GM21526 (cell line): Measurements from ENCODE around the gene NAPEPLD.
"Not testable (repeated sequence)": the region's sequence is repeated elsewhere in the genome, so short reads cannot be mapped to it uniquely, and the experiment has no call there.

ENCODE experiments used
- ATAC-seq: cut with Tn5 transposase; IDR thresholded peaks from one replicate; pipeline ENCODE4 v1.9.1; 2021; ENCODE audit warnings: moderate library complexity; ENCODE audit not compliant: unreplicated experiment, low FRiP score

The NAPEPLD gene

GRCh38 chr7:103116511-103116910 lies 32.4 kb downstream of the NAPEPLD start:
- no peak for ATAC-seq

DNA sequence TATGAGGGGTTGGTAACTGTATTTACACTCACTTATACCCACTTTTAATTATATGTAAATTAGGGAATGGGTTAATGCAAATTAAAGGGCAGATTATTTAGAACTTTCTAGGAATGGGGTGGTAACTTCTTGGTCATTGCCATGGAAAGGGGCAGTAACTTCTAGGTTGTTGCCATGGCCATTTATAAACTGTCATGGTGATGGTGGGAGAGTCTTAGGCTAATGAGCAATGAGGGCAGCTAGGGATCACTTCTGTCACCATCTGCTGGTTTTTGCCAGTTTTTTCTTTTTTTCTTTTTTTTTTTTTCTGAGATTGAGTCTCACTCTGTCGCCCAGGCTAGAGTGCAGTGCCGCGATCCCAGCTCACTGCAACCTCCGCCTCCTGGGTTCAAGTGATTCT lies 33.1 kb downstream of the NAPEPLD start:
- ATAC-seq = no peak

GRCh38 chr7:103114576-103115008 lies 34.3 kb downstream of the NAPEPLD start:
- no peak for ATAC-seq

DNA sequence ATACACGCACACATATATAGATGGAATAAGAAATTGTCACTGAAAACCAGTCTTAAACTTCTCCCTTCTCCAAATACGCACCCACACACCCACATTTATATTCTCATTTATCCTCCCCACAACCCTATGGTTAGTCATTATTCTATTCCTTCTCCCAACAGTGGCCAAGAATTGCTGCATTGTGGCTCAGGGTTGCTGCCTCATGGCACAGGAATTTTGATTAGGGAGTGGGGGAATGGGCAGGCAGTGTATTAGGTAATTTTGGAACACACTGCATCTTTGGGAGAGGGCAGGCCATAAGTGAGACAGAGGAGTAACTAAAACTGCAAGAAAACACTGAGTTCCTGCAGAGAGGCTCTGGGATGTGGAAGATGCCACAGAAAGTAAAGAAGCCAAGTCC lies 35.7 kb downstream of the NAPEPLD start:
- ATAC-seq = no peak

GRCh38 chr7:103106703-103107070 lies 42.2 kb downstream of the NAPEPLD start:
- ATAC-seq = not testable (repeated sequence)

GRCh38 chr7:103106005-103106702 lies 42.7 kb downstream of the NAPEPLD start:
- ATAC-seq = no peak

DNA sequence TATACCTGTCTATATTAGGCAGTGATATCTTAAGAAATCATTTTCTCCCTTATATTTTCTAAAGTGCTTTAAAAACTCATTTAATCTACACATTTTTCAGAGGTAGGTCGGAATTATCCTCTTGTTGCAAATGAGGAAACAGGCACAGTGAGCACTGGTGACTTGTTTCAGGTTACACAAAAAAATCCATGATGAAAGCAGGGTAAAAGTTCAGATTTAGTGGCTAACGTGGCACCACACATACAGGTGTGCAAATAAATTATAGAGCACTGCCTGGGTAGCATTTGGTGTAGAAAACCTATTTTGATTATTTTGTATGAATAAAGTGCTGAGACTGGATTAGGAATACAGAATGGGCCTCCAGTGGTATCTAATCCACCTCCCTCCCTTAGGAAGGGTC lies 47.4 kb downstream of the NAPEPLD start:
- ATAC-seq = no peak

DNA sequence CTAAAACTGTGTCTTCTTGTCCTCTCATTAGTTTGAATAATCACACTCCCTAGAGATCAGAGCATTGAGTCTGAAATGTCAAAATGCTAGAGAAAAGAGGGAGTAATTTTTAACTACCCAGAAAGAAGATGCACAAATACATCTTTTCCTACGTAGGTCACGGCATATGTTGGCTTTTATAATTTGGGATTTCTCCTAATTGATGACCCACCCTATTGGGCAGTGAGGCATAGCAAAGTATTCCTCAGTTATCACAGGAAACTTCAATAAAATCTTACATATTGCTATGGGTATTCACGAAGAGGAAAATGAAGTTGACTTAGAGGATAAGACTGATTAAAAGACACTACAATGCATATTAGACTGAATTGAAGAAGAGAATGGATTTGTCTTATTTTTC lies 48.6 kb downstream of the NAPEPLD start:
- ATAC-seq = no peak

DNA sequence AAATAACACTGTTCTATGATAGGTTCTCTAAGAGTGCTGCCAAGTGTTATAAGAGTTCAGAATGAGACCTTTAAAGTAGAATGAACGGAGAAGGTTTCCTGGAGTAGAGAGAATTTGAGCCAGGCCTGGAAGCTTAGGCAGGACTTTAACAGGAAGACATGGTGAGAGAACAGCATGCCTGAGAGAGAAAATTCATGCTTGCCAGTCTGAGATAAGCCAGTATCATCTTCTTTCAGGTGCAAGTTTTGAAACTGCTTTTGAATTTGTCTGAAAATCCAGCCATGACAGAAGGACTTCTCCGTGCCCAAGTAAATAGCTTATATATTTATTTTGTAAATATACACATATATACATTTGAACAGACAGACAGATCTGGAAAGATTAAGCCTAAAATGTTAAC lies 51.9 kb downstream of the NAPEPLD start:
- no peak for ATAC-seq

GRCh38 chr7:103095558-103095957 lies 53.3 kb downstream of the NAPEPLD start:
- ATAC-seq = not testable (repeated sequence)

DNA sequence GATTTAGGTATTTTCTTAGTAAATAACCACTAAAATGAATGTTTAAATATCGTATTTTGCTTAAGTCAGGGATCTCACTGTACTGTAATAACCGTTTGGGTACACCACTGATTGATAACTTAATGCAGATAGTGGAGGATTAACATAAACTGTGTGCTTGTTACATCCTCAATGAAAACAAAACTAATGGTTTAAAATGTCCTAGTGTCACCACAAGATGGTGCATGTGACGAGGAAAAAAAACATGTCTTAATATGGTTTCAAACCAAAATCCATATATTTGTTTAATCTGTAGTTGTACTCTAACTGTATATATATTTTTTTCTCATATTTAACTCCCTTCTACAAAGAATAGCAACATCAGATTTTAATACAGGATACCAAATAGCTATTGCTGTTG lies 54.8 kb downstream of the NAPEPLD start:
- no peak for ATAC-seq

- no peak for ATAC-seq
Observed at GRCh38 chr7:103093429-103093828, 55.5 kb downstream of the NAPEPLD start.

DNA sequence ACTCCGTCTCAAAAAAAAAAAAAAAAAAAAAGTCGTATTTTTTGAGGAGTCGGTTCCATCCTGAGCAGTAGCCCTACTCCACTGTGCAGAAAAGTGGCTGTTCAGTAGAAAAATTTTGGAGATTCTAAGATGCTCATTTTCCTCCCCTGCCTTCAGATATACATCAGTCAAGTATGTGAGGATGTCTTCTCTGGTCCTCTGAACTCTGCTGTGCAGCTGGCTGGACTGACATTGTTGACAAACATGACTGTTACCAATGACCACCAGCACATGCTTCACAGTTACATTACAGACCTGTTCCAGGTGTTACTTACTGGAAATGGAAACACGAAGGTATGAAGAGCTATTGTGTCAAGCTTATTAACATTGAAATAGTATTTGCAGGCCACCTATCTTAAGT lies 56.6 kb downstream of the NAPEPLD start:
- ATAC-seq = not testable (repeated sequence)

DNA sequence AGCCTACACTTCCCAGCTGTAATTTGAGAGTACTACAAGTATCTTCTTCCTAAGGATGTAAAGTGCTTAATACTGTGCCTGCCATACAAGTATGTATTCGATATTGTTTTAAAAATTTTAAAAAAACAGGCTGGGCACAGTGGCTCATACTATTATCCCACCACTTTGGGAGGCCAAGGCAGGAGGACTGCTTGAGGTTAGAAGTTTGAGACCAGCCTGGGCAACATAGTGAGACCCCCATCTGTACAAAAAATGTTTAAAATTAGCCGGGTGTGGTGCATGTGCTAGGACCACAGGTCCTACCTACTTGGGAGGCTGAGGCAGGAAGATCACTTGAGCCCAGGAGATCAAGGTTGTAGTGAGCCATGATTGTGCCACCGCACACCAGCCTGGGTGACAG lies 65.7 kb downstream of the NAPEPLD start:
- no peak for ATAC-seq

DNA sequence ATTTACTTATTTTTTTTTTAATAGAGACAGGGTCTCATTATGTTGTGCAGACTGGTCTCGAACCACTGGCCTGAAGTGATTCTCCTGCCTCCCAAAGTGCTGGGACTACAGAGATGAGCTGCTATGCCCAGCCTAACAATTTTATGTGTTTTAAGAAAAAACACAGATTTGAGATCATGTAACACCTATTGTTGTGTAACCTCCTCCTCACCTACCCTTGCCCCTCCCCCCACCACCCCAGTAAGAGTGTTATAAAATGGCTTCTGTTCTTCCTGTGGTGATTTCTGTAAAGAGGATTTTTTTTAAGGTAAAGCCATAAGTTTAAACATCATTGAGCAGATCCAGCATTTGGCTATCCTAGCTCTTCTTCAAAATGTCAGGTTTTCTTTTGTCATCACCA lies 66.4 kb downstream of the NAPEPLD start:
- ATAC-seq = no peak

DNA sequence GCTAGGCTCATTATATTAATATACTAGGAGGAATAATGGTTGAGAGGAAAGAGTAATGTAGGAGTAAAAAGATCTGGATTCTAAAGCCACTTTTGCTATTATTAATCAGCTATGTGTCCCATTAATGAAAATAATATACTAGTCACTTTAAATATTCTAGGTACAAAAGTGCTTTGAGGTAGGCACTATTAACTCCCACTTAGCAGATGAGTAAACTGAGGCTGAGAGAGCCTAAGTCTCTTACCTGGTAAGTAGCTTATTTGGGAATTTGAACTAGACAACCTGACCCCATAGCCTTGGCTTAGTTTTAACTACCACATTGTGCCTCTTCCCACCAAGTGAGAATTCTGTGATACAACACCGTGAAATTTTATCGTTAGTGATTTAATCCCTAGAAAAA lies 68.0 kb downstream of the NAPEPLD start:
- no peak for ATAC-seq

GRCh38 chr7:103079836-103080235 lies 69.1 kb downstream of the NAPEPLD start:
- no peak for ATAC-seq

- ATAC-seq = not testable (repeated sequence)
Observed at GRCh38 chr7:103078226-103078625, 70.7 kb downstream of the NAPEPLD start.

DNA sequence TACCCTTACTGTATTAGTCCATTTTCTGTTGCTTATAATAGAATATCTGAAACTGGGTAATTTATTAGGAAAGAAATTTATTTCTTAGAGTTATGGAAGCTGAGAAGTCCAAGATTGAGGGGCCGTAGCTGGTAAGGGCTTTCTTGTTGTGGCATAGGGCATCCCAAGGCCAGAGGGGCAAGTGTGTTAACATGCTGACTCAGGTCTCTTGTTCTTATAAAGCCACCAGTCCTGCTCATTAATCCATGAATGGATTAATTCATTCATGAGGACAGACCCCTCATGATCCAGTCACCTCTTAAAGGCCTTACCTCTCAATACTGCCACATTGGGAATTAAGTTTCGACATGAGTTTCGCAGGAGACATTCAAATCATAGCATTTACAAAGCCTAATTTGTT lies 71.6 kb downstream of the NAPEPLD start:
- ATAC-seq = no peak

DNA sequence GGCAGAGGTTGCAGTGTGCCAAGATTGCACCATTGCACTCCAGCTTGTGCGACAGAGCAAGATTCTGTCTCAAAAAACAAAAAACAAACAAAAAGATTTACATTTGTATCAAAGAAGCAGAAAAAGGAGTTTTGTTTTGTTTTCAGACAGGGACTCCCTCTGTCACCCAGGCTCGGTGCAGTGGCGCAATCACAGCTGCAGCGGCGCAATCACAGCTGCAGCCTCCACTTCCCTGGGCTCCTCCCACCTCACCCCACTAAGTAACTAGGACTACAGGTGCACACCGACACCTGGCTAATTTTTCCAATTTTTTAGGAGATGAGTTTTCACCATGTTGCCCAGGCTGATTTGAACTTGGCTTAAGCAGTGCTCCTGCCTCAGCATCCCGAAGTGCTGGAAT lies 72.1 kb downstream of the NAPEPLD start:
- no peak for ATAC-seq

GRCh38 chr7:103075337-103075918 lies 73.5 kb downstream of the NAPEPLD start:
- ATAC-seq = peak; percentile 45

DNA sequence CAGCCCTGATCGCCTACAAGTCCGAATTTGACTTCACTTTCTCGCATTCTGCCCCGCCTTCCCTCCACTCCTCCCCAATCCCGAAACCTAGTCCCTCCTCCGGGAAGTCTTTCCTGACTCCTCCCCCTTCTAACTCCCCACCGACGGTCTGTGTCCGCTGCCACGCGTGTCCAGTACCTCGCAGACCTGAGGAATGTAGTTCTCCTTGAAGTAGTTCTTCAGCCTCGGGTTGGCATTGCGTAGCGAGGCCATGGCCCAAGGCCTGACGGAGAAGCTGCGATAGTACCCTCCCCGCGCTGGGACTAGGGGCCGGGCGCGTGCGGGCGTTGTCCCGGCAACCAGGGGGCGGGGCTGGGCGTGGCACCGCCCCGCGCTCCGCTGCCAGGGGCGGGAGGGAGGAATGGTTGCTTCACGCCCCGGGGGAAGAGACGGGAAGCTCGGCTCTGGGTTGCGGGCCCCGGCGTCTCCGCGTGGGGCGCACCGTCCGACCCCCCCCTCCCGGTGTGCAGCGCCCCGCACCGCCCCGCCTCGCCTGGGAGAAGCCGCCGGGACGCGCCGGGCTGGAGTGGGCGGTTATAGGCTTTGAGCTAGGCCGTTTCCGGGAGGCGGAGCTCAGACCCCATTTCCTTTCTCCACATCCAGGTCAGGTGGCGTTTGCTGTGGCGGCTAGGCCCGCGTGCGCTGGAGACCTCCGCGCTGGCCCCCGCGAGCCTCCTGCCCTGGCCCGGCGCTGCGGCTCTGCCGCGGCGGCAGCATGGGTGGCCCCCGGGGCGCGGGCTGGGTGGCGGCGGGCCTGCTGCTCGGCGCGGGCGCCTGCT lies 74.2 kb downstream of the NAPEPLD start, which contains the start of the genes ARMC10 and FBXL13:
Gene ARMC10, plus strand, starts transcription at position 622 of the 818 bp plus-strand sequence. Its CDS starts 133 bp downstream, at position 755.
Gene FBXL13, minus strand, starts transcription at position 278 of the 818 bp plus-strand sequence.
- ATAC-seq = peak; percentile 90
